K562 (cell line): ENCODE measurements around the gene EPHB4. TPM values are rescaled to one million over a fixed set of nuclear protein-coding genes. Genes with fewer than 3 reads are reported as not detected.

Experiments
- ATAC-seq: fragments of 200-7000 bp; cut with Tn5 transposase; 3 replicates; pipeline ENCODE4 v1.9.1; 2020; ENCODE audit warnings: moderate library complexity
- BruUV-seq: library from RNA; stranded (reverse); fragments of 400-500 nt; replicated peaks from 2 replicates; lab custom pipeline; 2021; lab: Mats Ljungman, UMichigan
- CTCF ChIA-PET: fragments of 300-600 bp; formaldehyde crosslinking; extraction: SDS; loops from one replicate; lab custom pipeline; 2021; ENCODE audit warnings: low intra/inter-chr PET ratio; lab: Yijun Ruan, JAX
- POLR2A ChIA-PET: fragments of 300-600, 350-650 bp; sonication (Branson Sonifier 250); formaldehyde crosslinking; extraction: SDS; loops from one replicate; lab custom pipeline; 2021; ENCODE audit warnings: antibody characterized with exemption, inconsistent platforms; lab: Yijun Ruan, JAX
- DNase-seq, 4 experiments: peaks; one replicate each; pipeline versions ENCODE4 v3.0.0 to v3.0.0-alpha.2; 2011 to 2018; ENCODE audit warnings: low spot score in 3 of 4, mixed read lengths in 3 of 4; ENCODE audit errors: extremely low read depth in 1 of 4
- FAIRE-seq: peaks from 2 replicates; lab custom pipeline; 2011; peaks lifted over from hg19 to GRCh38; lab: Jason Lieb, UNC
- H2AFZ ChIP-seq: 2 replicates; pipeline ENCODE4 v1.6.0; 2011; ENCODE audit warnings: low read depth, low read length, control low read depth, inconsistent platforms
- H3K27ac ChIP-seq: fragments of 200-600 bp; 3 replicates; pipeline ENCODE4 v1.8.0; 2011; ENCODE audit warnings: low read depth, mild to moderate bottlenecking, control low read depth, inconsistent platforms, low read length, moderate library complexity, mixed read lengths; ENCODE audit errors: extremely low read depth
- H3K27me3 ChIP-seq, 2 experiments: fragments of 300-600 bp in 1 of 2; 2 replicates in 1 of 2; 3 replicates in 1 of 2; pipeline versions ENCODE4 v1.6.0 to v1.8.0; 2011; ENCODE audit warnings: inconsistent platforms in 2 of 2, low read length in 2 of 2, mild to moderate bottlenecking in 1 of 2, mixed read lengths in 1 of 2, moderate library complexity in 1 of 2; ENCODE audit not compliant: control insufficient read depth in 2 of 2, insufficient read depth in 2 of 2
- H3K36me3 ChIP-seq: fragments of 300-600 bp; 3 replicates; pipeline ENCODE4 v1.8.0; 2011; ENCODE audit warnings: mild to moderate bottlenecking, low read length, inconsistent platforms; ENCODE audit not compliant: control insufficient read depth, insufficient read depth
- H3K4me1 ChIP-seq, 2 experiments: fragments of 200-600 bp in 1 of 2; replicated peaks in 1 of 2; 2 replicates in 1 of 2; 3 replicates in 1 of 2; pipeline versions ENCODE4 v1.5.1 to v1.8.0; 2011; ENCODE audit warnings: inconsistent platforms in 2 of 2, low read length in 2 of 2, mild to moderate bottlenecking in 1 of 2, mixed read lengths in 1 of 2, moderate library complexity in 1 of 2; ENCODE audit not compliant: control insufficient read depth in 2 of 2, insufficient read depth in 2 of 2
- H3K4me2 ChIP-seq: 2 replicates; pipeline ENCODE4 v1.6.1; 2011; ENCODE audit warnings: low read length, control low read depth, inconsistent platforms, mixed read lengths; ENCODE audit not compliant: insufficient read depth
- H3K4me3 ChIP-seq: fragments of 200-600 bp; sonication (generic), shearing (Covaris generic); 2 replicates; pipeline ENCODE4 v1.5.1; 2016; ENCODE audit warnings: control low read depth, inconsistent platforms
- H3K79me2 ChIP-seq: fragments of 200-600 bp; 3 replicates; pipeline ENCODE4 v1.8.0; 2011; ENCODE audit warnings: low read length, inconsistent platforms; ENCODE audit not compliant: control insufficient read depth, insufficient read depth
- H3K9ac ChIP-seq, 2 experiments: 2 replicates each; pipeline versions ENCODE4 v1.6.0 to v1.6.1; 2011; ENCODE audit warnings: low read depth in 2 of 2, low read length in 2 of 2, control low read depth in 1 of 2, inconsistent platforms in 1 of 2, mild to moderate bottlenecking in 1 of 2, mixed read lengths in 1 of 2; ENCODE audit not compliant: insufficient read depth in 1 of 2
- H3K9me1 ChIP-seq: one replicate; pipeline ENCODE4 v1.6.0; 2011; ENCODE audit warnings: inconsistent platforms, mild to moderate bottlenecking, low read length, moderate library complexity; ENCODE audit not compliant: control insufficient read depth, insufficient read depth
- H3K9me3 ChIP-seq: replicated peaks from 2 replicates; pipeline ENCODE4 v1.5.1; 2011; ENCODE audit warnings: low read depth, low read length, inconsistent platforms; ENCODE audit not compliant: control insufficient read depth, insufficient read depth
- H4K20me1 ChIP-seq: replicated peaks from 2 replicates; pipeline ENCODE4 v1.6.1; 2011; ENCODE audit warnings: low read length, inconsistent platforms, mixed read lengths; ENCODE audit not compliant: control insufficient read depth, insufficient read depth
- ATF6 ChIP-seq: sonication (generic); formaldehyde crosslinking; IDR thresholded peaks from 2 replicates; pipeline ENCODE4 v1.4.0; 2020; ENCODE audit warnings: mild to moderate bottlenecking, missing genetic modification reagents
- BMI1 ChIP-seq: fragments of 150-350 bp; IDR thresholded peaks from 2 replicates; pipeline ENCODE4 v1.6.1; 2014; ENCODE audit warnings: low read length
- HMG20B ChIP-seq: fragments of 250-450 bp; sonication (Bioruptor Pico); IDR thresholded peaks from 2 replicates; pipeline ENCODE4 v1.5.0; 2021; ENCODE audit warnings: mild to moderate bottlenecking
- ILF3 ChIP-seq: fragments of 450-650 bp; IDR thresholded peaks from 2 replicates; pipeline ENCODE4 v1.6.1; 2018; ENCODE audit warnings: antibody characterized with exemption, mild to moderate bottlenecking, moderate library complexity, borderline replicate concordance
- NR1H2 ChIP-seq: sonication (generic); formaldehyde crosslinking; IDR thresholded peaks from 2 replicates; pipeline ENCODE4 v1.4.0; 2020; ENCODE audit warnings: mild to moderate bottlenecking, missing genetic modification reagents
- POLR2B ChIP-seq: fragments of 450-650 bp; IDR thresholded peaks from 2 replicates; pipeline ENCODE4 v1.6.1; 2018; ENCODE audit warnings: low read depth; ENCODE audit not compliant: partially characterized antibody
- PTBP1 ChIP-seq: fragments of 200-400 bp; formaldehyde crosslinking; IDR thresholded peaks from 2 replicates; pipeline ENCODE4 v1.6.1; 2017; ENCODE audit warnings: low read depth, low read length
- STAG1 ChIP-seq: sonication (generic); formaldehyde crosslinking; IDR thresholded peaks from 2 replicates; pipeline ENCODE4 v1.5.0; 2020; ENCODE audit warnings: missing genetic modification reagents, borderline replicate concordance
- TCF3 ChIP-seq: sonication (generic); formaldehyde crosslinking; IDR thresholded peaks from 2 replicates; pipeline ENCODE4 v1.4.0; 2020; ENCODE audit warnings: mild to moderate bottlenecking, missing genetic modification reagents
- U2AF1 ChIP-seq: fragments of 200-400 bp; formaldehyde crosslinking; optimal IDR thresholded peaks from 2 replicates; pipeline ENCODE3; 2017; ENCODE audit warnings: mild to moderate bottlenecking, low read depth, low read length, moderate library complexity
- ZBTB1 ChIP-seq: sonication (generic); formaldehyde crosslinking; IDR thresholded peaks from 2 replicates; pipeline ENCODE4 v1.8.1; 2023; ENCODE audit warnings: missing genetic modification reagents, low read depth, mild to moderate bottlenecking, borderline replicate concordance
- ZC3H4 ChIP-seq: sonication (generic); formaldehyde crosslinking; IDR thresholded peaks from 2 replicates; pipeline ENCODE4 v1.9.0; 2021; ENCODE audit warnings: missing genetic modification reagents, borderline replicate concordance
- ZNF609 ChIP-seq: sonication (generic); formaldehyde crosslinking; IDR thresholded peaks from 2 replicates; pipeline ENCODE4 v1.8.1; 2023; ENCODE audit warnings: missing genetic modification reagents, mild to moderate bottlenecking, borderline replicate concordance
- ZSCAN29 ChIP-seq: fragments of 450-650 bp; IDR thresholded peaks from 2 replicates; pipeline ENCODE4 v1.6.1; 2017
- WGBS: fragments of 100-300 bp; shearing (Covaris generic); methylation state at CpG from one replicate; pipeline ENCODE4 v1.1.6; 2016; ENCODE audit warnings: low coverage, mixed read lengths; ENCODE audit not compliant: insufficient coverage; ENCODE audit errors: missing lambda C conversion rate; 5-methylcytosine and 5-hydroxymethylcytosine counted together
- in situ Hi-C: fragments of 300-500 bp; cut with MboI; formaldehyde crosslinking; loops from 4 replicates; pipeline ENCODE4 v1.15.0; 2018; ENCODE audit warnings: inconsistent platforms, mixed read lengths
- intact Hi-C: fragments of 100-400 bp; cut with micrococcal nuclease; formaldehyde crosslinking; loops from 2 replicates; pipeline ENCODE4 v1.14.2; 2022
- polyA plus RNA-seq, 8 experiments: library from polyadenylated mRNA; depleted of rRNA in 4 of 8; stranded (reverse) in 5 of 8; unstranded in 3 of 8; fragments of >200 nt; fragmentation: Nextera tagmentation in 2 of 8; fragmentation: Illumina TruSeq in 1 of 8; extraction: Ambion mirVana in 2 of 8; extraction: Trizol in 1 of 8; gene quantifications; 2 replicates each; pipeline versions ENCODE4 v1.2.1 to v1.2.3, GENCODE V29; 2011 to 2014; ENCODE audit warnings: inconsistent platforms in 1 of 8, missing spikeins in 1 of 8
- total RNA-seq, 7 experiments: library from RNA; depleted of rRNA in 6 of 7; stranded (reverse); fragments of >200 nt in 6 of 7; fragmentation: Illumina TruSeq in 2 of 7; extraction: Trizol in 2 of 7; gene quantifications; 2 replicates each; pipeline versions ENCODE4 v1.2.1 to v1.2.3, GENCODE V29; 2011 to 2021; ENCODE audit warnings: low replicate concordance in 1 of 7

Gene EPHB4
- total and polyA plus RNA-seq, 9 of the 15 experiments (the other 6 are each of a cell fraction or from before 2014, with no cell fraction given): 1.2 to 82.1 (median 37.9) TPM

- Histone ChIP-seq H2AFZ (peak overlapping the region; percentile 88), H4K20me1 (peaks cover 6% of the 10 kb centered on the region; the same call in 1 of the 2 replicates), H3K27me3 (no peaks in the 10 kb centered on the region), H3K9me3 (no peaks in the 10 kb centered on the region), H3K79me2 (peaks cover 58% of the 10 kb centered on the region), H3K9ac (peak overlapping the region; percentile 94 to 98), H3K9me1 (no peaks in the 10 kb centered on the region), H3K4me3 (peak overlapping the region; percentile 100), H3K4me1 (peaks cover 20 to 48% of the 10 kb centered on the region in 2 experiments; a peak in 4 of 5 replicates), H3K27ac (peak overlapping the region; percentile 96)
- FAIRE-seq (peak; percentile 11), DNase-seq (no peak), ATAC-seq (peak; percentile 23)
- no TSS peak for BruUV-seq
- ChIA-PET CTCF (no interaction called here), POLR2A (interaction anchor here (0.7 to 6.2 kb wide), 6 partner anchors 13 to 202 kb away, joined by 3 to 144 read pairs (median 4); partner anchors contain the start of genes SLC12A9 and UFSP1)
- intact Hi-C loops: no loop called here
- 18% methylated on average over 8 of the region's 8 CpGs for WGBS
- TF ChIP-seq HMG20B (no peak), ZC3H4 (peak; percentile 90; the same call in 1 of the 2 replicates), ZSCAN29 (0 out of 2 replicates have a peak, but pooled peaks have one; percentile 49), ATF6 (CRISPR knock-in tag) (0 out of 2 replicates have a peak, but pooled peaks have one; percentile 83), PTBP1 (0 out of 2 replicates have a peak, but pooled peaks have one; percentile 63), TCF3 (CRISPR knock-in tag) (0 out of 2 replicates have a peak, but pooled peaks have one; percentile 4), NR1H2 (CRISPR knock-in tag) (peak; percentile 37; the same call in 1 of the 2 replicates), ILF3 (0 out of 2 replicates have a peak, but pooled peaks have one; percentile 63), STAG1 (CRISPR knock-in tag) (peak; percentile 32; the same call in 1 of the 2 replicates), ZBTB1 (CRISPR knock-in tag) (0 out of 2 replicates have a peak, but pooled peaks have one; percentile 2), BMI1 (no peak), POLR2B (no peak), ZNF609 (CRISPR knock-in tag) (peak; percentile 69; the same call in 1 of the 2 replicates), U2AF1 (no peak)
- TF ChIP-seq, all 486 proteins: peak for 10
- peaks cover 88% of the 10 kb centered on the region for H3K36me3 ChIP-seq
- peak overlapping the region; percentile 100 for H3K4me2 ChIP-seq
- in situ Hi-C loops: no loop called here
These were observed 46.9 kb upstream of the EPHB4 start for GRCh38 chr7:100874300-100874576.
